ENCODE measurements around the gene OVCA2. TPM values are rescaled to one million over a fixed set of nuclear protein-coding genes. Genes with fewer than 3 reads are reported as not detected.
A peak's percentile ranks its signal among the peaks of the same experiment; 100 is the strongest.

OVCA2 gene
- total and polyA plus RNA-seq, 4 experiments from 2014 or later: 27.9 to 90.3 (median 43.2) TPM

DNA sequence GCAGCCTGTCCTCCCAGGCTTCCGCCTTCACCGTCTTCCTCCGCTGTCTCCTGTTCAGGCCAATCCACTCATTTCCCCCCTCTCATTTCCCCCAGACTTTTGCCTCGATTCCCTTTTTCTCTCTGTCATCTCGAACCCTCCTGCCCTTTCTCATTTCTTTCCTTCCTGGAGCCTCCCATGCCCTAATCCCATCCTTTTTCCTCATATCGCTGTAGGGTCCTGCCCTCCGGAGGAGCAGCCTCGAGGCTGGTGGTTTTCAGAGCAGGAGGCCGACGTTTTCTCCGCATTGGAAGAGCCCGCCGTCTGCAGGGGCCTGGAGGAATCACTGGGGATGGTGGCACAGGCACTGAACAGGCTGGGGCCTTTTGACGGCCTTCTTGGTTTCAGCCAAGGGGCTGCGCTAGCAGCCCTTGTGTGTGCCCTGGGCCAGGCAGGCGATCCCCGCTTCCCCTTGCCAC is 597 bp downstream of the OVCA2 start:
- Histone ChIP-seq H3K4me1 (ENCODE audit: insufficient read depth, low read length) (peaks cover 24% of the 10 kb centered on the region), H3K4me3 (ENCODE audit: low read length in 2 of 2) (peak overlapping the region; percentile 64 to 79), H3K9me3 (ENCODE audit: control insufficient read depth in 1 of 2, low read length in 2 of 2) (no peaks in the 10 kb centered on the region), H3K36me3 (ENCODE audit: insufficient read depth, low read length) (peaks cover 27% of the 10 kb centered on the region), H3K27me3 (ENCODE audit: insufficient read depth, low read length) (no peaks in the 10 kb centered on the region), H3K27ac (ENCODE audit: low read depth, low read length) (peak overlapping the region; percentile 85)
- H3K4me1 Mint-ChIP-seq: peaks cover 6 to 32% (median 14%) of the 10 kb centered on the region in 4 donors
- intact Hi-C loops (cut with micrococcal nuclease): loop anchor here (1.0 to 10.0 kb wide), 7 partner anchors 17 to 398 kb away; partner anchors contain the start of genes RILP, RPA1, RTN4RL1 and SCARF1
- H3K27ac Mint-ChIP-seq: peak overlapping the region; percentile 89 to 98 (median 96)
- peaks cover 0 to 2% (median 0%) of the 10 kb centered on the region in 8 donors for H3K9me3 Mint-ChIP-seq
- peaks cover 9 to 31% of the 10 kb centered on the region in 2 donors for H3K36me3 Mint-ChIP-seq
- DNase-seq: no peak
- POLR2A ChIA-PET (ENCODE audit: partially characterized antibody): interaction anchor here (1.0 to 3.0 kb wide), 8 partner anchors 10 to 326 kb away, joined by 3 to 13 read pairs (median 4); partner anchors contain the start of gene RTN4RL1
- CTCF ChIA-PET (ENCODE audit: partially characterized antibody): no interaction called here
- no peaks in the 10 kb centered on the region for H3K27me3 Mint-ChIP-seq
- peak overlapping the region; percentile 90 to 94 (median 92) for H3K4me3 Mint-ChIP-seq

DNA sequence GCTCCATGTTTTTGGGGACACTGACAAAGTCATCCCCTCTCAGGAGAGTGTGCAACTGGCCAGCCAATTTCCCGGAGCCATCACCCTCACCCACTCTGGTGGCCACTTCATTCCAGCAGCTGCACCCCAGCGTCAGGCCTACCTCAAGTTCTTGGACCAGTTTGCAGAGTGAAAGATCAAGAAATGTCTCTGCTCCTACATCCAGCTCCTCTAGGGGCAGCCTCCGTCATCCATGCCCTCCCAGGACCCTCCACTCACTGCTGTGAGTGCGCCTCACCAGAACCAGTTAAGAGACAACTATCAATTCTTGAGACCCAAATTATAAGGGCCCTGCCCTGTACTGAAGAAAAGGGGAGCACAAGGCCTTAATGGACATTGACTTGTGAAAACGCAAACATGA is 1.1 kb downstream of the OVCA2 start:
- Mint-ChIP-seq H3K9me3 (peaks cover 0 to 2% (median 0%) of the 10 kb centered on the region in 8 donors), H3K27ac (peak overlapping the region; percentile 89 to 98 (median 96)), H3K27me3 (no peaks in the 10 kb centered on the region), H3K4me1 (peaks cover 6 to 32% (median 14%) of the 10 kb centered on the region in 4 donors), H3K36me3 (peaks cover 9 to 27% of the 10 kb centered on the region in 2 donors), H3K4me3 (peak overlapping the region; percentile 90 to 94 (median 92))
- H3K4me1 ChIP-seq (ENCODE audit: insufficient read depth, low read length): peaks cover 24% of the 10 kb centered on the region
- H3K9me3 ChIP-seq (ENCODE audit: control insufficient read depth in 1 of 2, low read length in 2 of 2): no peaks in the 10 kb centered on the region
- ChIA-PET CTCF (ENCODE audit: partially characterized antibody) (no interaction called here), POLR2A (ENCODE audit: partially characterized antibody) (interaction anchor here (1.5 to 3.0 kb wide), 2 partner anchors 223 to 326 kb away, joined by 4 to 13 read pairs; no protein-coding TSS in a partner anchor)
- peak overlapping the region in 1 of 2 donors; percentile 79 for H3K4me3 ChIP-seq (ENCODE audit: low read length in 2 of 2)
- intact Hi-C loops (cut with micrococcal nuclease): loop anchor here (1.0 to 10.0 kb wide), 7 partner anchors 18 to 398 kb away; partner anchors contain the start of genes RILP, RPA1, RTN4RL1 and SCARF1
- DNase-seq: no peak
- no peaks in the 10 kb centered on the region for H3K27me3 ChIP-seq (ENCODE audit: insufficient read depth, low read length)
- H3K27ac ChIP-seq (ENCODE audit: low read depth, low read length): peak overlapping the region; percentile 85
- peaks cover 23% of the 10 kb centered on the region for H3K36me3 ChIP-seq (ENCODE audit: insufficient read depth, low read length)

DNA sequence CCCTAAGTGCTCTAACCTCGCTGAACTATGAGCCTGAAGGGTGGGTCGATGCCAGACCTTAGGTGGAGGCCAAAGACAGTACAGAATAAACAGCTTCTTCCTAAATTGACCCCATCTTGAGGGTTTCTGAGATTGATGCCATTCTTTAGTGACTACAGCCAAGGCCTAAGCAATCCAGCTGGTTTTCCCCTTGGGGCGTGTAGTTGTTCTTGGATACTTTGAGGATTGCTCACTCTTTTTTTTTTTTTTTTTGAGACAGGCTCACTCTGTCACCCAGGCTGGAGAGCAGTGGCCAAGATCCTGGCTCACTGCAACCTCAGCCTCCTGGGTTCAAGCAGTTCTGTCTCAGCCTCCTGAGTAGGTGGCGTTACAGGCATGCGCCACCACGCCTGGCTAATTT is 2.0 kb downstream of the OVCA2 start:
- Mint-ChIP-seq H3K27me3 (no peaks in the 10 kb centered on the region), H3K4me3 (peak overlapping the region; percentile 90 to 94 (median 92)), H3K36me3 (peaks cover 9 to 21% of the 10 kb centered on the region in 2 donors), H3K27ac (peak overlapping the region in 6 of 7 donors; percentile 36 to 98 (median 92)), H3K9me3 (peaks cover 0 to 2% (median 0%) of the 10 kb centered on the region in 8 donors), H3K4me1 (peaks cover 6 to 36% (median 17%) of the 10 kb centered on the region in 4 donors)
- Histone ChIP-seq H3K9me3 (ENCODE audit: control insufficient read depth in 1 of 2, low read length in 2 of 2) (no peaks in the 10 kb centered on the region), H3K27me3 (ENCODE audit: insufficient read depth, low read length) (no peaks in the 10 kb centered on the region), H3K27ac (ENCODE audit: low read depth, low read length) (no peak overlapping the region), H3K4me1 (ENCODE audit: insufficient read depth, low read length) (peaks cover 28% of the 10 kb centered on the region), H3K4me3 (ENCODE audit: low read length in 2 of 2) (no peak overlapping the region), H3K36me3 (ENCODE audit: insufficient read depth, low read length) (peaks cover 19% of the 10 kb centered on the region)
- CTCF ChIA-PET (ENCODE audit: partially characterized antibody): no interaction called here
- POLR2A ChIA-PET (ENCODE audit: partially characterized antibody): interaction anchor here (1.0 kb wide), 1 partner anchor 18 kb away, joined by 3 read pairs; the partner anchor contains the start of gene RTN4RL1
- no peak for DNase-seq
- intact Hi-C loops (cut with micrococcal nuclease): loop anchor here (5.0 to 10.0 kb wide), 3 partner anchors 211 to 399 kb away; partner anchors contain the start of genes RILP, RPA1 and SCARF1

DNA sequence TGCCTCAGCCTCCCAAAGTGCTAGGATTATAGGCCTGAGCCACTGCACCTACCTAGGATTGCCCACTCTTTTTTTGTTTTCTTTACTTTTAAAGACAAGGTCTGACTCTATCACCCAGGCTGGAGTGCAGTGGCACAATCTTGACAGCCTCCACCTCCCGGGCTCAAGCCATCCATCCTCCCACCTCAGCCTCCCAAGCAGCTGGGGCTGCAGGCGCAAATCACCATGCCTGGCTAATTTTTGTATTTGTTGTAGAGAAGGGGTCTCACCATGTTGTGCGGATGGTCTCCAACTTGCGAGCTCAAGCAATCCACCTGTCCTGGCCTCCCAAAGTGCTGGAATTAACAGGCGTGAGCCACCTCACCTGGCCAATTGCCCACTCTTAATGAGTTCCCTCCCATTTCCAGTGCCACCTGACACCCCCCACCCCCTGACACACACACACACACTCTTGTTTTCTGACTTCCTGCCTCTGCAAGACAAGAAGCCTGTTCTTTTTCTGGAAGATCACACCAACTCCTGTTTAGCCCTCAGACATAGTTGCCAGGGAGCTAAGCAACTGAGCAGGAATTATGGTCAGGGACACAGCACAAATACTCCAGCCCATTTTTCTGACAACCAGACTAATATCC is 2.6 kb downstream of the OVCA2 start:
- Histone ChIP-seq H3K9me3 (ENCODE audit: control insufficient read depth in 1 of 2, low read length in 2 of 2) (no peaks in the 10 kb centered on the region), H3K4me3 (ENCODE audit: low read length in 2 of 2) (no peak overlapping the region), H3K27me3 (ENCODE audit: insufficient read depth, low read length) (no peaks in the 10 kb centered on the region), H3K27ac (ENCODE audit: low read depth, low read length) (no peak overlapping the region), H3K4me1 (ENCODE audit: insufficient read depth, low read length) (peaks cover 34% of the 10 kb centered on the region), H3K36me3 (ENCODE audit: insufficient read depth, low read length) (peaks cover 19% of the 10 kb centered on the region)
- H3K36me3 Mint-ChIP-seq: peaks cover 9 to 20% of the 10 kb centered on the region in 2 donors
- CTCF ChIA-PET (ENCODE audit: partially characterized antibody): interaction anchor here (0.7 kb wide), 1 partner anchor 19 kb away, joined by 3 read pairs; the partner anchor contains the start of gene RTN4RL1
- peaks cover 6 to 41% (median 20%) of the 10 kb centered on the region in 4 donors for H3K4me1 Mint-ChIP-seq
- no peaks in the 10 kb centered on the region for H3K27me3 Mint-ChIP-seq
- DNase-seq: no peak
- POLR2A ChIA-PET (ENCODE audit: partially characterized antibody): interaction anchor here (1.0 to 1.5 kb wide), 2 partner anchors 19 to 201 kb away, joined by 3 to 4 read pairs; partner anchors contain the start of gene RTN4RL1
- peaks cover 0 to 2% (median 0%) of the 10 kb centered on the region in 8 donors for H3K9me3 Mint-ChIP-seq
- intact Hi-C loops (cut with micrococcal nuclease): loop anchor here (5.0 to 10.0 kb wide), 3 partner anchors 212 to 400 kb away; partner anchors contain the start of genes RILP, RPA1 and SCARF1
- peak overlapping the region in 4 of 7 donors; percentile 15 to 89 (median 62) for H3K27ac Mint-ChIP-seq
- H3K4me3 Mint-ChIP-seq: peak overlapping the region in 3 of 8 donors; percentile 20 to 35 (median 21)

DNA sequence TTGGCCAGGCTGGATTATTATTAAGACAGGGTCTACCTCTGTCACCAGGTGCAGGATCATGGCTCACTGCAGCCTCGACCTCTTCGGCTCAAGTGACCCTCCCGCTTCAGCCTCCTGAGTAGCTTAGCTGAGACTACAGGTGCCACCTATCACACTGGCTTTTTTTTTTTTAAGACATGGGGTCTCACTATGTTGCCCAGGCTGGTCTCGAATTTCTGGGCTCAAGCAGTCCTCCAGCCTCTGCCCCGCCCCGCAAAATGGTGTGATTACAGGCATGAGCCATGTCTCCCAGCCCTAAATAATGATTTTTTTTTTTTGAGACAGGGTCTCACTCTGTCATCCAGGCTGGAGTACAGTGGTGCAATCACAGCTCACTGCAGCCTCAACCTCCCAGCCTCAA is 5.8 kb downstream of the OVCA2 start:
- no peak overlapping the region for H3K27ac Mint-ChIP-seq
- intact Hi-C loops (cut with micrococcal nuclease): loop anchor here (10.0 kb wide), 1 partner anchor 403 kb away; the partner anchor contains the start of genes RILP and SCARF1
- CTCF ChIA-PET (ENCODE audit: partially characterized antibody): interaction anchor here (1.2 to 1.6 kb wide), 3 partner anchors 8 to 398 kb away, joined by 3 to 7 read pairs (median 4); partner anchors contain the start of gene RILP
- no peaks in the 10 kb centered on the region for H3K27me3 ChIP-seq (ENCODE audit: insufficient read depth, low read length)
- POLR2A ChIA-PET (ENCODE audit: partially characterized antibody): no interaction called here
- no peak overlapping the region for H3K4me3 Mint-ChIP-seq
- peaks cover 6 to 10% of the 10 kb centered on the region in 2 donors for H3K36me3 Mint-ChIP-seq
- H3K27me3 Mint-ChIP-seq: no peaks in the 10 kb centered on the region
- peaks cover 34% of the 10 kb centered on the region for H3K4me1 ChIP-seq (ENCODE audit: insufficient read depth, low read length)
- H3K9me3 ChIP-seq (ENCODE audit: control insufficient read depth in 1 of 2, low read length in 2 of 2): no peaks in the 10 kb centered on the region
- H3K9me3 Mint-ChIP-seq: no peaks in the 10 kb centered on the region
- H3K4me1 Mint-ChIP-seq: peaks cover 8 to 34% (median 21%) of the 10 kb centered on the region in 4 donors
- no peak overlapping the region for H3K4me3 ChIP-seq (ENCODE audit: low read length in 2 of 2)
- H3K27ac ChIP-seq (ENCODE audit: low read depth, low read length): no peak overlapping the region
- H3K36me3 ChIP-seq (ENCODE audit: insufficient read depth, low read length): peaks cover 19% of the 10 kb centered on the region
- no peak for DNase-seq

DNA sequence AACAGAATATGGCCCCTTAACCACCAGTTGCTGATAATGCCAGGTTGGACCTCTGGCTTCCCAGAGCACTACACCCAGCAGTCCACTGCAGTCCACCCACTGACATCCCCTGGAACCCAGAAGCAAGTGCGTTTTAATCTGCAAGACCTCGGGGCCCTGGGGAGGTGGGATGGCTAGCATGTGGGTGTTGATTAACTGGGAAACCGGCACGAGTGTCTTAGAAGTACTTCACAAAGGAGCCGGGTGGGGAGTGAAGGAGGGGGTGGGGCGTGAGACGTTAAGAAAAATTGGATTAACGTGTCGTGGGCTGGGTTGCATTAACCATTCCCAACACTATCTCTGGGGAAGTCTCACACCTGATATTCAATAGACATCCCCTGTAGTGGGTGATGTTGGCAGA is 7.0 kb downstream of the OVCA2 start:
- intact Hi-C loops (cut with micrococcal nuclease): loop anchor here (1.0 to 10.0 kb wide), 2 partner anchors 19 to 404 kb away; partner anchors contain the start of genes DPH1, RILP and SCARF1

More for the DNA sequence above, 7.0 kb downstream of the OVCA2 start:
- POLR2A ChIA-PET (ENCODE audit: partially characterized antibody): interaction anchor here (0.6 to 0.9 kb wide), 2 partner anchors 196 to 271 kb away, joined by 3 to 4 read pairs; no protein-coding TSS in a partner anchor
- CTCF ChIA-PET (ENCODE audit: partially characterized antibody): no interaction called here
- Mint-ChIP-seq H3K27ac (peak overlapping the region in 5 of 7 donors; percentile 35 to 86 (median 78)), H3K4me1 (peaks cover 10 to 32% (median 22%) of the 10 kb centered on the region in 4 donors), H3K9me3 (no peaks in the 10 kb centered on the region), H3K4me3 (peak overlapping the region in 7 of 8 donors; percentile 26 to 77 (median 68)), H3K27me3 (no peaks in the 10 kb centered on the region), H3K36me3 (no peaks in the 10 kb centered on the region)
- Histone ChIP-seq H3K4me3 (ENCODE audit: low read length in 2 of 2) (no peak overlapping the region), H3K9me3 (ENCODE audit: control insufficient read depth in 1 of 2, low read length in 2 of 2) (no peaks in the 10 kb centered on the region), H3K27me3 (ENCODE audit: insufficient read depth, low read length) (no peaks in the 10 kb centered on the region), H3K4me1 (ENCODE audit: insufficient read depth, low read length) (peaks cover 32% of the 10 kb centered on the region), H3K27ac (ENCODE audit: low read depth, low read length) (no peak overlapping the region), H3K36me3 (ENCODE audit: insufficient read depth, low read length) (peaks cover 7% of the 10 kb centered on the region)
- no peak for DNase-seq

Data from CD4-positive, alpha-beta memory T cell (primary cell).